CD4-positive, alpha-beta memory T cell (primary cell): ENCODE results near the gene SPATA33. TPM values are rescaled to one million over a fixed set of nuclear protein-coding genes. Genes with fewer than 3 reads are reported as not detected.
"Not testable (repeated sequence)": the region's sequence is repeated elsewhere in the genome, so short reads cannot be mapped to it uniquely, and the experiment has no call there.

Experiments used
- CTCF ChIA-PET: fragments of 350-600 bp; sonication (Branson Sonifier 250); formaldehyde crosslinking; loops from one replicate; lab custom pipeline; 2021; ENCODE audit warnings: inconsistent platforms; ENCODE audit not compliant: partially characterized antibody; lab: Charles Lee
- POLR2A ChIA-PET: fragments of 350-600 bp; sonication (Branson Sonifier 250); formaldehyde crosslinking; loops from one replicate; lab custom pipeline; 2021; ENCODE audit not compliant: partially characterized antibody; lab: Charles Lee
- DNase-seq, 5 donors: peaks; one replicate each; pipeline versions ENCODE4 v3.0.0 to v3.0.0-alpha.2; 2020 to 2022; ENCODE audit warnings: mixed read lengths in 1 of 5
- H3K27ac ChIP-seq: one replicate; pipeline ENCODE4 v1.7.0; 2013; ENCODE audit warnings: low read depth, low read length
- H3K27me3 ChIP-seq: 2 replicates; pipeline ENCODE4 v1.7.0; 2013; ENCODE audit warnings: mild to moderate bottlenecking, low read length, moderate library complexity; ENCODE audit not compliant: insufficient read depth
- H3K36me3 ChIP-seq: 2 replicates; pipeline ENCODE4 v1.7.0; 2013; ENCODE audit warnings: mild to moderate bottlenecking, low read length, moderate library complexity; ENCODE audit not compliant: insufficient read depth
- H3K4me1 ChIP-seq: 2 replicates; pipeline ENCODE4 v1.7.0; 2013; ENCODE audit warnings: mild to moderate bottlenecking, low read length, moderate library complexity; ENCODE audit not compliant: insufficient read depth
- H3K4me3 ChIP-seq, 2 donors: one replicate each; pipeline ENCODE4 v1.7.0; 2013; ENCODE audit warnings: low read length in 2 of 2, mild to moderate bottlenecking in 1 of 2
- H3K9me3 ChIP-seq, 2 donors: one replicate each; pipeline ENCODE4 v1.7.0; 2013; ENCODE audit warnings: low read length in 2 of 2, control low read depth in 1 of 2; ENCODE audit not compliant: control insufficient read depth in 1 of 2
- H3K27ac Mint-ChIP-seq, 7 donors: one replicate each; pipeline ENCODE4 v1.8.0; 2020 to 2021; ENCODE audit warnings: mixed read lengths in 7 of 7, mild to moderate bottlenecking in 6 of 7, inconsistent platforms in 3 of 7, moderate library complexity in 3 of 7
- H3K27me3 Mint-ChIP-seq, 2 donors: one replicate each; pipeline ENCODE4 v1.8.0; 2020 to 2021; ENCODE audit warnings: mixed read lengths in 2 of 2
- H3K36me3 Mint-ChIP-seq, 2 donors: one replicate each; pipeline ENCODE4 v1.8.0; 2020 to 2021; ENCODE audit warnings: mixed read lengths in 2 of 2, inconsistent platforms in 1 of 2, mild to moderate bottlenecking in 1 of 2
- H3K4me1 Mint-ChIP-seq, 4 donors: one replicate each; pipeline ENCODE4 v1.8.0; 2020 to 2021; ENCODE audit warnings: mixed read lengths in 4 of 4, mild to moderate bottlenecking in 1 of 4
- H3K4me3 Mint-ChIP-seq, 8 donors: one replicate each; pipeline ENCODE4 v1.8.0; 2020 to 2021; ENCODE audit warnings: mixed read lengths in 8 of 8, mild to moderate bottlenecking in 7 of 8, moderate library complexity in 6 of 8, inconsistent platforms in 3 of 8
- H3K9me3 Mint-ChIP-seq, 8 donors: one replicate each; pipeline ENCODE4 v1.8.0; 2020 to 2021; ENCODE audit warnings: mixed read lengths in 8 of 8, mild to moderate bottlenecking in 5 of 8, inconsistent platforms in 3 of 8, moderate library complexity in 1 of 8
- intact Hi-C: fragments of 100-400 bp; cut with micrococcal nuclease; formaldehyde crosslinking; loops from one replicate; pipeline ENCODE4 v1.15.1; 2023
- polyA plus RNA-seq, 2 donors: library from polyadenylated mRNA; unstranded; fragments of 300-500 nt; fragmentation: Illumina TruSeq; gene quantifications; one replicate each; pipeline ENCODE4 v1.2.3, GENCODE V29; 2021
- total RNA-seq, 2 experiments: library from RNA; stranded (reverse); gene quantifications; one replicate each; pipeline ENCODE4 v1.2.3, GENCODE V29; 2021

The SPATA33 gene
- total and polyA plus RNA-seq, 4 experiments from 2014 or later: 2.5 to 10.5 (median 7.2) TPM

DNA sequence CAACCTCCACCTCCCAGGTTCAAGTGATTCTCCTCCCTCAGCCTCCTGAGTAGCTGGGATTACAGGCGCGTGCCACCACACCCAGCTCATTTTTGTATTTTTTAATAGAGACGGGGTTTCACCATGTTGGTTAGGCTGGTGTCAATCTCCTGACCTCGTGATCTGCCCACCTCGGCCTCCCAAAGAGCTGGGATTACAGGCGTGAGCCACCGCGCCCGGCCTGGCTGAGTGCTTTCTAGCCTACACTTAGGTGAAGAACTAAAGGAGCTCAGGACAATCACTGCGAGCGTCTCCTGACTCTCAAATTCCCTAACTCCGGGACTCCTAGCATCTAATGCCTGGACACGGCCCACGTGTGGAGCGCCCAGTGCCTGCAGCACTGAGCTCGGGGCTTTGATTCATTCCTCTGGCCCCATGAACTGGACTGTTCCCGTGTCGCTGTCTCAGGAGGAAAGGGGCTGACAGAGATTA, 42.0 kb downstream of the SPATA33 start:
- H3K4me3 ChIP-seq, H3K9me3 Mint-ChIP-seq, H3K27me3 ChIP-seq, H3K27me3 Mint-ChIP-seq, H3K9me3 ChIP-seq, H3K36me3 ChIP-seq, DNase-seq: not testable (repeated sequence)
- Mint-ChIP-seq H3K4me3 (peak overlapping the region in 7 of 8 donors; percentile 64 to 87 (median 70)), H3K4me1 (peaks cover 8 to 42% (median 16%) of the 10 kb centered on the region in 4 donors), H3K36me3 (peaks cover 0 to 11% of the 10 kb centered on the region in 2 donors), H3K27ac (peak overlapping the region; percentile 83 to 94 (median 92))
- ChIA-PET CTCF (interaction anchor here (0.8 to 15.1 kb wide), 34 partner anchors 9 to 482 kb away, joined by 3 to 293 read pairs (median 4); partner anchors contain the start of genes CDK10, CHMP1A, MC1R and SPATA33), POLR2A (interaction anchor here (0.5 to 6.0 kb wide), 22 partner anchors 9 to 375 kb away, joined by 3 to 59 read pairs (median 4); partner anchors contain the start of genes CDK10, CHMP1A, FANCA and SPATA33)
- Histone ChIP-seq H3K4me1 (peaks cover 34% of the 10 kb centered on the region), H3K27ac (peak overlapping the region; percentile 80)
- intact Hi-C loops: loop anchor here (1.0 kb wide), 5 partner anchors 13 to 249 kb away; partner anchors contain the start of genes CDK10 and DEF8

DNA sequence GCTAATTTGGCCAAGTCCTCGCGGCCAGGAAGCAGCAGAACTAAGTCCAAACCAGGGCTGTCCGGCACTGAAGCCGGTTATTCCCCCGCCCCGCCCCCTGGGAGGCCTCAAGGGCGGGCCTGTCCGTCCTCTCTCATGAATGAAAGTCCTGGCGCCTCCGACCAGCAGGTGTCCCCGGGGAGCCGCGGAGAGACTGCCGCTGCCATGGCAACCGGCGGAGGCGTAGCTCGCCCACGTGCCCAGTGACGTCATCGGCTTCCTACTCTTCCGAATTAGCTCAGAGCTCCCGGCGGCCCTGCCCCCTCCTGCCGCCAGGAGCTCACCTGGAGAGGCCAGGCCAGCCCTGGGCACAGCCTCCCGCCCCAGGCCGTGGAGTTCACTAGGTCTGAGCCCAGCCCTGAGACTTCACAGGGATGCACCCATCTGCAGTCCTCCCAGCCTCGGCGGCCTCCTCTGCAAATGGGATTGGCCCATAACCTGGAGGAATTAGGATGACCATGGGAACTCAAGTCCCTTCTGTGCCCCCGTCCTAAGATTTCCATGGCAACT, 42.5 kb downstream of the SPATA33 start:
- intact Hi-C loops: loop anchor here (1.0 kb wide), 5 partner anchors 14 to 248 kb away; partner anchors contain the start of genes CDK10 and DEF8
- peaks cover 0 to 7% of the 10 kb centered on the region in 2 donors for H3K36me3 Mint-ChIP-seq
- H3K9me3 Mint-ChIP-seq: no peaks in the 10 kb centered on the region
- ChIA-PET POLR2A (interaction anchor here (0.5 to 6.0 kb wide), 27 partner anchors 9 to 376 kb away, joined by 3 to 59 read pairs (median 4); partner anchors contain the start of genes CDK10, CHMP1A, FANCA and SPATA33), CTCF (interaction anchor here (0.6 to 15.1 kb wide), 44 partner anchors 8 to 482 kb away, joined by 3 to 293 read pairs (median 4); partner anchors contain the start of genes CDK10, CHMP1A, MC1R and SPATA33)
- peak overlapping the region; percentile 80 for H3K27ac ChIP-seq
- no peaks in the 10 kb centered on the region for H3K9me3 ChIP-seq
- H3K4me3 ChIP-seq: peak overlapping the region; percentile 34 to 64
- peak; percentile 92 to 97 (median 93) for DNase-seq
- no peaks in the 10 kb centered on the region for H3K27me3 Mint-ChIP-seq
- H3K36me3 ChIP-seq: no peaks in the 10 kb centered on the region
- no peaks in the 10 kb centered on the region for H3K27me3 ChIP-seq
- H3K4me3 Mint-ChIP-seq: peak overlapping the region; percentile 51 to 87 (median 70)
- peak overlapping the region; percentile 83 to 94 (median 92) for H3K27ac Mint-ChIP-seq
- peaks cover 8 to 42% (median 16%) of the 10 kb centered on the region in 4 donors for H3K4me1 Mint-ChIP-seq
- peaks cover 34% of the 10 kb centered on the region for H3K4me1 ChIP-seq

DNA sequence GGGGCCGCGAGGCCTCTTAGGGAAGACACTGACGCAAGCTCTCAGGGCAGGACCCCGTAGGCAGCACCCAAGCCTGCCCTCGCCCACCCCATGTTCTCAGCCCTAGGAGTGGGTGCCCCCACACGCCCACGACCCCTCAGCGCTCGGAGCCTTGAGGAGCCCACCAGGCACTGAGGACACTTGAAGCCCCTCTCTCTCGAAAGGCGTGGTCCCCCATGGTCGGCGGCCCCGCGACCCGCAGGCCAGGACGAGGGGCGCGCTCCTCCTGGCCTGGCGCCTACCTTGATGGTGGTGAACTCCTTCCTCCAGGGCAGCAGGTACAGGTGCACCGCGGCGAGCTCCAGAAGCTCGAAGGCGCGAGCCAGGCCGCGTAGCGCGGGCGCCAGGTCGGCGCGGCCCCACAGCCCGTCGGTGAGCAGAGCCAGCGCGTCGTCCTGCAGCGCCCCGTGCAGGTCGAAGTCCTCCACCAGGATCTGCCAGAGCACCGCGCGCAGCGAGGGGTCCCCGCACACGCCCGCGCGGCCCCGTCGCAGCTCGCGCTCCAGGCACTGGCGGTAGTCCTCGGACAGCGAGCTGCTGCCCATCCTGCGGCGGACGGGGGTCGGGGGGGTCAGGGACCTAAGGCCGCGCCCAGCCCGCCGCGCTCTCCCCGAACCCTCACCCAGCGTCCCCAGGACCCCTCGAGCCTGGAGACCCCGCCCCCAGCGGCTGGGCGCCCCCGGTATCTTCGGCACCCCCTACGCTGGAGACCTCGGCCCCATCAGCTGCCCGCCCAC, 43.2 kb downstream of the SPATA33 start:
- no peaks in the 10 kb centered on the region for H3K27me3 Mint-ChIP-seq
- H3K27me3 ChIP-seq: no peaks in the 10 kb centered on the region
- peak; percentile 62 to 75 (median 65) for DNase-seq
- CTCF ChIA-PET: interaction anchor here (0.6 to 15.1 kb wide), 43 partner anchors 8 to 483 kb away, joined by 3 to 293 read pairs (median 4); partner anchors contain the start of genes CDK10, CHMP1A, MC1R and SPATA33
- intact Hi-C loops: loop anchor here (1.0 kb wide), 7 partner anchors 15 to 247 kb away; partner anchors contain the start of genes CDK10, CHMP1A, DEF8 and SPATA33
- no peaks in the 10 kb centered on the region for H3K9me3 ChIP-seq
- POLR2A ChIA-PET: interaction anchor here (0.6 to 6.0 kb wide), 25 partner anchors 8 to 376 kb away, joined by 3 to 59 read pairs (median 5); partner anchors contain the start of genes CDK10, CHMP1A, FANCA and SPATA33
- peak overlapping the region; percentile 60 to 87 (median 82) for H3K4me3 Mint-ChIP-seq
- no peaks in the 10 kb centered on the region for H3K9me3 Mint-ChIP-seq
- H3K4me3 ChIP-seq: peak overlapping the region; percentile 34 to 64
- peak overlapping the region; percentile 84 to 95 (median 92) for H3K27ac Mint-ChIP-seq
- H3K4me1 Mint-ChIP-seq: peaks cover 8 to 37% (median 17%) of the 10 kb centered on the region in 4 donors
- H3K27ac ChIP-seq: peak overlapping the region; percentile 80
- peaks cover 0 to 7% of the 10 kb centered on the region in 2 donors for H3K36me3 Mint-ChIP-seq
- H3K36me3 ChIP-seq: no peaks in the 10 kb centered on the region
- peaks cover 33% of the 10 kb centered on the region for H3K4me1 ChIP-seq

DNA sequence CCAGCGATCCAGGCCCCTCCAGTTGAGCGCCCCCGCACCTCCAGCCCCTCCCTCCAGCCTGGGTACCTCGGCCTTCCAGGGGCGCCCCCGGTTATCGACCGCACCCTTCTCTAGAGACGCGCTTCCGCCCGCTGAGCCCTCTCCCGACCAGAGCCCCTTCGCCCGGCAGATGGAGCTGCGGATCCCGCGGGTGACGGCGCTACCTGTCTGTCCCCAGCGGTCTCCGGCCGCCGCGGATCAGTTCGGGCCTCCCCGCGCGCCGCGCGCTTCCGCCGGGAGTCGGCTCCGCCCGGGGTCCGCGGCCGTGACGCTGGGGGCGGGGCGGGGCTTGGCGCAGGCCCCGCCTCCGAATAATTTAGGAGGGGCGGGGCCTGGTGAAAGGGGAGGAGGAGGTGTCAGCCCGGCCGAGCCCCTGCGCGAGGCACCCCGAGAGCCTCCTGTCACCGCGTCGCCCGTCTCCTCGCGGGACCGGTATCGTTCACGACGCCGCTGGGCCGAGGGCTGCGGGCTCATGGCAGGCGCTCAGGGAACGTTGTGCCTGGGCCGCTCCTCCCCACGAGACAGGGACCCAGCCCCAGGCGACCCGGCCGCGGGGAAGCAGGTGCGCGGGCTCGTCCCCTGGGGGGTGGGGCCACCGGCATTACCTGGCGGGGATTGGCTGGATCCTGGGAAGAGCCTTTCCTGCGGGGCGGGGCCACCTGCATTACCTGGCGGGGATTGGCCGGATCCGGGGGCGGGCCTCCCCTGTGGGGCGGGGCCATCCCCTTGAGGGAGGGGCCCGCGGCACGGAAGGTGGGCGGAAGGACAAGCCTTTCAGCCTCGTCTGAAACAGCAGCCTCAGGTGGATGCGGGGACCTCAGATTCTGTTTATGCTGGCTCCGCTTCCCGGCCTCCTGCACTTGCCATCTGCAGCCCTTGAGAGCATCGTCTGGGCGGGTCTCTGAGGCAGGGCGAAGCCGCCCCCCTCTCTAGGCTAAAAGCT, 44.1 kb downstream of the SPATA33 start, which contains the start of gene SPATA2L:
SPATA2L (minus strand) TSS at position 281 of the 982 bp plus-strand sequence. CDS start 473 bp downstream, outside the sequence.
- H3K4me3 Mint-ChIP-seq: peak within 1 kb of the TSS; percentile 69 to 87 (median 82)
- Histone ChIP-seq H3K4me1 (peaks cover 30% of the 10 kb centered on the region), H3K27ac (peak within 1 kb of the TSS; percentile 80), H3K9me3 (no peaks in the 10 kb centered on the region), H3K4me3 (peak within 1 kb of the TSS; percentile 34 to 64), H3K36me3 (no peaks in the 10 kb centered on the region), H3K27me3 (no peaks in the 10 kb centered on the region)
- POLR2A ChIA-PET: interaction anchor here (1.0 to 6.0 kb wide), 15 partner anchors 11 to 171 kb away, joined by 3 to 59 read pairs (median 8); partner anchors contain the start of genes CDK10, CHMP1A, SPATA33 and TCF25
- CTCF ChIA-PET: interaction anchor here (0.6 to 15.1 kb wide), 11 partner anchors 7 to 208 kb away, joined by 3 to 293 read pairs (median 18); partner anchors contain the start of genes CDK10 and TCF25
- peaks cover 0 to 10% of the 10 kb centered on the region in 2 donors for H3K36me3 Mint-ChIP-seq
- H3K4me1 Mint-ChIP-seq: peaks cover 9 to 34% (median 20%) of the 10 kb centered on the region in 4 donors
- H3K27me3 Mint-ChIP-seq: no peaks in the 10 kb centered on the region
- DNase-seq: peak; percentile 97 to 100 (median 99)
- intact Hi-C loops: loop anchor here (1.0 kb wide), 2 partner anchors 21 to 44 kb away; partner anchors contain the start of genes CHMP1A and SPATA33
- H3K27ac Mint-ChIP-seq: peak within 1 kb of the TSS; percentile 84 to 95 (median 92)
- no peaks in the 10 kb centered on the region for H3K9me3 Mint-ChIP-seq

DNA sequence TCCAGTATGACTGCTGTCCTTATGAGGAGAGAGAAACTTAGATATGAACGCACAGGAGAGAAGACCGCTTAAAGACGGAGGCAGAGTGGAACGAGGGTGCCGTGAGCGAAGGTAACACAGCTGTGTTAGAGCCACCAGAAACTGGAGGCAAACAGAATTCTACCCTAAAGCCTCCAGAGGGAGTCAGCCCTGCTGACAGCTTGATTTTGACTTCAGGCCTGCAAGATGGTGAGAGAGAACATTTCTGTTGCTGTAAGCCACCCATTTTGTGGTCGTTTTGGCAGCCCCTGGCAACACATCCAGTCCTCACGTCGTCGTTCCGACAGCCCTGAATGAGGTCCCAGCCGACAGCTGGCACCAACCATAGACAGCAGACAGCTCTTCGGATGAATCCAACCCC, 46.6 kb downstream of the SPATA33 start:
- H3K9me3 Mint-ChIP-seq: no peaks in the 10 kb centered on the region
- DNase-seq: no peak
- no peaks in the 10 kb centered on the region for H3K9me3 ChIP-seq
- H3K4me1 ChIP-seq: peaks cover 27% of the 10 kb centered on the region
- ChIA-PET POLR2A (interaction anchor here (1.5 to 6.0 kb wide), 4 partner anchors 19 to 156 kb away, joined by 6 to 59 read pairs (median 30); partner anchors contain the start of gene ZNF276), CTCF (interaction anchor here (1.9 to 15.1 kb wide), 4 partner anchors 35 to 206 kb away, joined by 6 to 293 read pairs (median 90); no protein-coding TSS in a partner anchor)
- H3K27me3 ChIP-seq: no peaks in the 10 kb centered on the region
- peaks cover 0 to 6% of the 10 kb centered on the region in 2 donors for H3K36me3 Mint-ChIP-seq
- peaks cover 6 to 32% (median 18%) of the 10 kb centered on the region in 4 donors for H3K4me1 Mint-ChIP-seq
- no peak overlapping the region for H3K4me3 Mint-ChIP-seq
- H3K27ac ChIP-seq: no peak overlapping the region
- H3K27ac Mint-ChIP-seq: no peak overlapping the region
- intact Hi-C loops: no loop called here
- H3K27me3 Mint-ChIP-seq: no peaks in the 10 kb centered on the region
- no peaks in the 10 kb centered on the region for H3K36me3 ChIP-seq
- H3K4me3 ChIP-seq: no peak overlapping the region
